Neural cell (in vitro differentiated cells): ENCODE results near the gene GNRH2. TPM values are rescaled to one million over a fixed set of nuclear protein-coding genes. Genes with fewer than 3 reads are reported as not detected.

Experiments used
- H2AFZ ChIP-seq: fragments of 200-600, 300-800 bp; sonication (generic), shearing (Covaris generic); 2 replicates; pipeline ENCODE4 v1.6.0; 2014; ENCODE audit warnings: low read depth, mild to moderate bottlenecking, antibody characterized with exemption, low read length, moderate library complexity
- H3F3A ChIP-seq: fragments of 200-600 bp; shearing (Covaris generic); 2 replicates; pipeline ENCODE4 v1.6.1; 2016; ENCODE audit warnings: mild to moderate bottlenecking, moderate library complexity, mixed read lengths, antibody characterized with exemption, low read length; ENCODE audit not compliant: insufficient read depth, poor library complexity, severe bottlenecking
- H3K27ac ChIP-seq: fragments of 200-600, 300-800 bp; sonication (generic), shearing (Covaris generic); 2 replicates; pipeline ENCODE4 v1.5.1; 2014; ENCODE audit warnings: mild to moderate bottlenecking, low read length, moderate library complexity
- H3K27me3 ChIP-seq: fragments of 300-800, 200-600 bp; sonication (generic), shearing (Covaris generic); 2 replicates; pipeline ENCODE4 v1.6.0; 2014; ENCODE audit warnings: mild to moderate bottlenecking, low read depth, low read length, moderate library complexity; ENCODE audit not compliant: insufficient read depth
- H3K36me3 ChIP-seq: fragments of 300-800, 200-600 bp; sonication (generic), shearing (Covaris generic); 2 replicates; pipeline ENCODE4 v1.5.1; 2014; ENCODE audit warnings: mild to moderate bottlenecking, antibody characterized with exemption, low read length, moderate library complexity; ENCODE audit not compliant: insufficient read depth
- H3K4me2 ChIP-seq: fragments of 300-800, 200-600 bp; sonication (generic), shearing (Covaris generic); 2 replicates; pipeline ENCODE4 v1.6.0; 2014; ENCODE audit warnings: mild to moderate bottlenecking, low read length
- H3K4me3 ChIP-seq: fragments of 300-800, 200-600 bp; sonication (generic), shearing (Covaris generic); 2 replicates; pipeline ENCODE4 v1.5.1; 2014; ENCODE audit warnings: mild to moderate bottlenecking, low read length, moderate library complexity
- H3K79me2 ChIP-seq: fragments of 200-600 bp; shearing (Covaris generic); replicated peaks from 2 replicates; pipeline ENCODE4 v1.6.0; 2014; ENCODE audit warnings: mild to moderate bottlenecking, low read length, moderate library complexity; ENCODE audit not compliant: insufficient read depth
- H3K9ac ChIP-seq: fragments of 300-800, 200-600 bp; sonication (generic), shearing (Covaris generic); 2 replicates; pipeline ENCODE4 v1.6.1; 2016; ENCODE audit warnings: mild to moderate bottlenecking, low read length, mixed read lengths
- H3K9me2 ChIP-seq: fragments of 200-600 bp; shearing (Covaris generic); 2 replicates; pipeline ENCODE4 v1.6.1; 2016; ENCODE audit warnings: mild to moderate bottlenecking, low read length, mixed read lengths; ENCODE audit not compliant: insufficient read depth
- H3K9me3 ChIP-seq: fragments of 200-600, 300-800 bp; sonication (generic), shearing (Covaris generic); 2 replicates; pipeline ENCODE4 v1.6.1; 2016; ENCODE audit warnings: mild to moderate bottlenecking, mixed run types, low read length, moderate library complexity, mixed read lengths
- H4K20me1 ChIP-seq: fragments of 200-600 bp; shearing (Covaris generic); 2 replicates; pipeline ENCODE4 v1.6.1; 2016; ENCODE audit warnings: mild to moderate bottlenecking, mixed run types; ENCODE audit not compliant: insufficient read depth
- CTCF ChIP-seq: fragments of 450-650 bp; IDR thresholded peaks from 2 replicates; pipeline ENCODE4 v1.5.1; 2014; ENCODE audit warnings: antibody characterized with exemption, mild to moderate bottlenecking, moderate library complexity; ENCODE audit not compliant: poor library complexity, severe bottlenecking
- EP300 ChIP-seq: fragments of 450-650 bp; conservative IDR thresholded peaks from 2 replicates; pipeline ENCODE4 v1.6.1; 2014; ENCODE audit warnings: antibody characterized with exemption, mild to moderate bottlenecking, moderate library complexity; ENCODE audit not compliant: poor library complexity, severe bottlenecking
- EZH2 ChIP-seq: fragments of 200-600, 300-800 bp; shearing (Covaris generic), sonication (generic); IDR thresholded peaks from 2 replicates; pipeline ENCODE4 v1.6.1; 2014; ENCODE audit warnings: antibody characterized with exemption, low read length, borderline replicate concordance, mild to moderate bottlenecking; ENCODE audit not compliant: insufficient read depth, poor library complexity, severe bottlenecking
- MXI1 ChIP-seq: fragments of 450-650 bp; conservative IDR thresholded peaks from 2 replicates; pipeline ENCODE4 v1.6.1; 2014; ENCODE audit warnings: antibody characterized with exemption, mild to moderate bottlenecking; ENCODE audit not compliant: poor library complexity, severe bottlenecking
- POLR2AphosphoS5 ChIP-seq: IDR thresholded peaks from 2 replicates; pipeline ENCODE4 v1.6.1; 2012
- RAD21 ChIP-seq: fragments of 450-650 bp; conservative IDR thresholded peaks from 2 replicates; pipeline ENCODE4 v1.6.1; 2014; ENCODE audit warnings: antibody characterized with exemption, mild to moderate bottlenecking, moderate library complexity
- REST ChIP-seq: IDR thresholded peaks from 2 replicates; pipeline ENCODE4 v1.6.1; 2012; ENCODE audit warnings: borderline replicate concordance
- SMC3 ChIP-seq: fragments of 450-650 bp; conservative IDR thresholded peaks from 2 replicates; pipeline ENCODE4 v1.6.1; 2014; ENCODE audit warnings: antibody characterized with exemption, mild to moderate bottlenecking, moderate library complexity; ENCODE audit not compliant: poor library complexity
- TAF1 ChIP-seq: IDR thresholded peaks from 2 replicates; pipeline ENCODE4 v1.6.1; 2012; ENCODE audit warnings: low read depth
- polyA plus RNA-seq: library from polyadenylated mRNA; depleted of rRNA; stranded (reverse); fragments of >200 nt; gene quantifications from 2 replicates; pipeline ENCODE4 v1.2.3, GENCODE V29; 2014

Gene GNRH2
- polyA plus RNA-seq, 1 donor from 2014 or later: 1.9 TPM

GRCh38 chr20:3068986-3069900, 25.8 kb downstream of the GNRH2 start:
- no peak overlapping the region for H3K9ac ChIP-seq
- TF ChIP-seq POLR2AphosphoS5 (no peak), CTCF (no peak), TAF1 (no peak)
- no peaks in the 10 kb centered on the region for H3F3A ChIP-seq
- no peak overlapping the region for H2AFZ ChIP-seq
- no peak overlapping the region for H3K4me3 ChIP-seq
- no peaks in the 10 kb centered on the region for H3K36me3 ChIP-seq
- no peak overlapping the region for H3K4me2 ChIP-seq
- H3K79me2 ChIP-seq: no peaks in the 10 kb centered on the region
- no peak overlapping the region for H3K27ac ChIP-seq
- no peaks in the 10 kb centered on the region for H4K20me1 ChIP-seq
- H3K9me2 ChIP-seq: no peaks in the 10 kb centered on the region
- H3K9me3 ChIP-seq: no peaks in the 10 kb centered on the region
- H3K27me3 ChIP-seq: peaks cover 24% of the 10 kb centered on the region

GRCh38 chr20:3070725-3071124, 27.3 kb downstream of the GNRH2 start:
- no peaks in the 10 kb centered on the region for H3F3A ChIP-seq
- H3K27me3 ChIP-seq: peaks cover 24% of the 10 kb centered on the region
- no peak overlapping the region for H3K27ac ChIP-seq
- H3K9ac ChIP-seq: no peak overlapping the region
- H3K9me3 ChIP-seq: no peaks in the 10 kb centered on the region
- no peak overlapping the region for H3K4me3 ChIP-seq
- H3K4me2 ChIP-seq: no peak overlapping the region
- H3K79me2 ChIP-seq: no peaks in the 10 kb centered on the region
- TF ChIP-seq CTCF: no peak
- TF ChIP-seq TAF1: no peak
- no peak for TF ChIP-seq EZH2
- TF ChIP-seq REST: no peak
- no peak for TF ChIP-seq EP300
- no peak for TF ChIP-seq MXI1
- TF ChIP-seq SMC3: no peak
- no peak for TF ChIP-seq RAD21
- no peak for TF ChIP-seq POLR2AphosphoS5
- no peaks in the 10 kb centered on the region for H4K20me1 ChIP-seq
- H3K9me2 ChIP-seq: no peaks in the 10 kb centered on the region
- H3K36me3 ChIP-seq: no peaks in the 10 kb centered on the region
- no peak overlapping the region for H2AFZ ChIP-seq
